GM12878 (cell line): ENCODE measurements around the gene MIEF1. TPM values are rescaled to one million over a fixed set of nuclear protein-coding genes. Genes with fewer than 3 reads are reported as not detected.

Source experiments
- ATAC-seq: fragments of 200-7000 bp; cut with Tn5 transposase; 3 replicates; pipeline ENCODE4 v1.9.1; 2020; ENCODE audit warnings: mild to moderate bottlenecking, moderate library complexity
- BruUV-seq: library from RNA; stranded (reverse); fragments of 400-500 nt; replicated peaks from 2 replicates; lab custom pipeline; 2021; lab: Mats Ljungman, UMichigan
- CTCF ChIA-PET: fragments of 300-600 bp; sonication (Branson Sonifier 250); formaldehyde crosslinking; extraction: SDS; loops from one replicate; lab custom pipeline; 2021; ENCODE audit warnings: inconsistent platforms; lab: Yijun Ruan, JAX
- POLR2A ChIA-PET: fragments of 350-600 bp; formaldehyde crosslinking; extraction: SDS; loops from one replicate; lab custom pipeline; 2021; ENCODE audit warnings: inconsistent platforms; lab: Charles Lee
- RAD21 ChIA-PET: fragments of 300-600 bp; sonication (Branson Sonifier 250); formaldehyde crosslinking; loops from one replicate; lab custom pipeline; 2023; ENCODE audit warnings: antibody characterized with exemption; ENCODE audit not compliant: unreplicated experiment; lab: Charles Lee
- SMC1A ChIA-PET: fragments of 300-600 bp; sonication (Branson Sonifier 250); formaldehyde crosslinking; loops from one replicate; lab custom pipeline; 2023; ENCODE audit not compliant: unreplicated experiment, uncharacterized antibody; lab: Charles Lee
- DNase-seq: peaks from one replicate; pipeline ENCODE4 v3.0.0-alpha.2; 2011; ENCODE audit warnings: low read depth, low spot score
- FAIRE-seq: peaks from 3 replicates; lab custom pipeline; 2011; peaks lifted over from hg19 to GRCh38; lab: Jason Lieb, UNC
- H2AFZ ChIP-seq: 2 replicates; pipeline ENCODE4 v1.6.0; 2011; ENCODE audit warnings: low read depth, low read length, control low read depth; ENCODE audit not compliant: control insufficient read depth
- H3K27ac ChIP-seq: 2 replicates; pipeline ENCODE4 v1.5.1; 2011; ENCODE audit warnings: control low read depth; ENCODE audit not compliant: control insufficient read depth, insufficient read depth
- H3K27me3 ChIP-seq, 2 experiments: replicated peaks in 1 of 2; 2 replicates each; pipeline versions ENCODE4 v1.6.0 to v1.6.1; 2011; ENCODE audit warnings: low read length in 1 of 2; ENCODE audit not compliant: control insufficient read depth in 2 of 2, insufficient read depth in 2 of 2
- H3K36me3 ChIP-seq, 2 experiments: 2 replicates each; pipeline ENCODE4 v1.5.1; 2011; ENCODE audit warnings: low read length in 1 of 2; ENCODE audit not compliant: control insufficient read depth in 2 of 2, insufficient read depth in 2 of 2
- H3K4me1 ChIP-seq: 2 replicates; pipeline ENCODE4 v1.6.1; 2011; ENCODE audit warnings: mild to moderate bottlenecking, low read length, moderate library complexity, mixed read lengths; ENCODE audit not compliant: control insufficient read depth, insufficient read depth
- H3K4me2 ChIP-seq: 2 replicates; pipeline ENCODE4 v1.6.0; 2011; ENCODE audit warnings: control low read depth; ENCODE audit not compliant: control insufficient read depth, insufficient read depth
- H3K4me3 ChIP-seq: fragments of 200-600 bp; sonication (generic); 2 replicates; pipeline ENCODE4 v1.5.1; 2016
- H3K79me2 ChIP-seq: 2 replicates; pipeline ENCODE4 v1.6.0; 2011; ENCODE audit warnings: low read length; ENCODE audit not compliant: control insufficient read depth, insufficient read depth
- H3K9ac ChIP-seq: 2 replicates; pipeline ENCODE4 v1.8.0; 2011; ENCODE audit warnings: low read length, control low read depth, mixed read lengths; ENCODE audit not compliant: control insufficient read depth, insufficient read depth
- H3K9me3 ChIP-seq: replicated peaks from 3 replicates; pipeline ENCODE4 v1.5.1; 2011; ENCODE audit warnings: mild to moderate bottlenecking, low read length; ENCODE audit not compliant: control insufficient read depth, insufficient read depth
- H4K20me1 ChIP-seq: 2 replicates; pipeline ENCODE4 v1.6.0; 2011; ENCODE audit not compliant: control insufficient read depth, insufficient read depth
- BMI1 ChIP-seq: fragments of 450-650 bp; IDR thresholded peaks from 2 replicates; pipeline ENCODE4 v1.6.1; 2016; ENCODE audit warnings: mild to moderate bottlenecking, moderate library complexity, borderline replicate concordance
- CHD1 ChIP-seq: IDR thresholded peaks from 2 replicates; pipeline ENCODE4 v1.6.1; 2012; ENCODE audit warnings: low read depth, low read length, improper control_type of control experiment
- EP300 ChIP-seq, 2 experiments: fragments of 150-350 bp in 1 of 2; IDR thresholded peaks; 2 replicates each; pipeline ENCODE4 v1.6.1; 2011 to 2012; ENCODE audit warnings: low read depth in 2 of 2, low read length in 2 of 2, borderline replicate concordance in 1 of 2, improper control_type of control experiment in 1 of 2, inconsistent platforms in 1 of 2; ENCODE audit not compliant: control insufficient read depth in 1 of 2
- ETV6 ChIP-seq, 2 experiments: fragments of 450-650 bp in 1 of 2; IDR thresholded peaks in 1 of 2; conservative IDR thresholded peaks in 1 of 2; 2 replicates each; pipeline ENCODE4 v1.6.1; 2014; ENCODE audit warnings: antibody characterized with exemption in 1 of 2, borderline replicate concordance in 1 of 2, low read depth in 1 of 2, mild to moderate bottlenecking in 1 of 2, moderate library complexity in 1 of 2
- GATAD2B ChIP-seq: fragments of 450-650 bp; conservative IDR thresholded peaks from 2 replicates; pipeline ENCODE4 v1.6.1; 2017; ENCODE audit warnings: low read depth, mild to moderate bottlenecking, moderate library complexity
- IKZF2 ChIP-seq, 2 experiments: fragments of 450-650 bp; IDR thresholded peaks; 2 replicates each; pipeline ENCODE4 v1.6.1; 2017; ENCODE audit warnings: mild to moderate bottlenecking in 2 of 2, moderate library complexity in 2 of 2
- PAX8 ChIP-seq: fragments of 450-650 bp; IDR thresholded peaks from 2 replicates; pipeline ENCODE4 v1.6.1; 2017; ENCODE audit warnings: mild to moderate bottlenecking, moderate library complexity
- PML ChIP-seq: IDR thresholded peaks from 2 replicates; pipeline ENCODE4 v1.6.1; 2012; ENCODE audit warnings: low read length, inconsistent platforms
- PRDM15 ChIP-seq: fragments of 450-650 bp; formaldehyde crosslinking; IDR thresholded peaks from 2 replicates; pipeline ENCODE4 v1.4.0; 2020; ENCODE audit warnings: mild to moderate bottlenecking, moderate library complexity
- RUNX3 ChIP-seq: IDR thresholded peaks from 2 replicates; pipeline ENCODE4 v1.6.1; 2012; ENCODE audit warnings: low read length, inconsistent platforms
- SIN3A ChIP-seq: IDR thresholded peaks from 2 replicates; pipeline ENCODE4 v1.6.1; 2012; ENCODE audit warnings: low read depth, low read length, improper control_type of control experiment
- STAT1 ChIP-seq: fragments of 450-650 bp; conservative IDR thresholded peaks from 2 replicates; pipeline ENCODE4 v1.6.1; 2014; ENCODE audit warnings: antibody characterized with exemption, mild to moderate bottlenecking
- STAT3 ChIP-seq: IDR thresholded peaks from 2 replicates; pipeline ENCODE4 v1.6.1; 2011; ENCODE audit warnings: low read depth, low read length, improper control_type of control experiment
- WGBS: methylation state at CpG from one replicate; pipeline ENCODE4 v1.1.6; 2016; ENCODE audit warnings: low lambda C conversion rate; ENCODE audit not compliant: insufficient replicate concordance, insufficient coverage; ENCODE audit errors: missing lambda C conversion rate; 5-methylcytosine and 5-hydroxymethylcytosine counted together
- in situ Hi-C: fragments of 300-500 bp; cut with MboI; formaldehyde crosslinking; loops from 9 replicates; pipeline ENCODE4 v1.14.3; 2018; ENCODE audit warnings: mixed read lengths
- intact Hi-C: fragments of 100-400 bp; cut with micrococcal nuclease; formaldehyde crosslinking; loops from one replicate; pipeline ENCODE4 v1.14.2; 2022; ENCODE audit not compliant: unreplicated experiment
- polyA plus RNA-seq, 11 experiments: library from polyadenylated mRNA; depleted of rRNA in 4 of 11; unstranded in 6 of 11; stranded (reverse) in 5 of 11; fragments of >200 nt; fragmentation: Nextera tagmentation in 4 of 11; fragmentation: Illumina TruSeq in 1 of 11; extraction: Ambion mirVana in 4 of 11; extraction: Trizol in 1 of 11; gene quantifications; 1 replicate in 1 of 11; 2 replicates in 10 of 11; pipeline versions ENCODE4 v1.2.1 to v1.2.3, GENCODE V29; 2011 to 2016; ENCODE audit warnings: inconsistent platforms in 2 of 11, missing spikeins in 2 of 11, low read depth in 1 of 11
- total RNA-seq, 4 experiments: library from RNA; depleted of rRNA in 3 of 4; stranded (reverse); fragments of >200 nt in 3 of 4; fragmentation: Illumina TruSeq in 1 of 4; extraction: Trizol in 1 of 4; gene quantifications; 2 replicates each; pipeline versions ENCODE4 v1.2.1 to v1.2.3, GENCODE V29; 2013 to 2021
- TF ChIP-seq, protein P1 (sequence below): IDR thresholded peaks from 2 replicates; pipeline ENCODE4 v1.6.1; 2012; ENCODE audit warnings: mild to moderate bottlenecking, low read depth, low read length

The MIEF1 gene
- total and polyA plus RNA-seq, 10 of the 15 experiments (the other 5 are each of a cell fraction or from before 2014, with no cell fraction given), result 12.4 to 52.3 (median 29.3) TPM

GRCh38 chr22:39520226-39521105 is 18.4 kb downstream of the MIEF1 start, which contains the start of gene ATF4:
TSS of gene ATF4 (plus strand) at chr22:39520562. CDS start at chr22:39521446, 884 bp downstream.
- no TSS peak for BruUV-seq
- TF ChIP-seq CHD1, result peak; percentile 95
- peak; percentile 87; the same call in 1 of the 2 replicates for TF ChIP-seq STAT1
- TF ChIP-seq SIN3A, result peak; percentile 78
- no peak for TF ChIP-seq ETV6 (conservative IDR thresholded peaks at IDR 0.05 in 1 of 2, IDR thresholded peaks at IDR 0.05 in 1 of 2; ENCODE audit: borderline replicate concordance in 1 of 2, low read depth in 1 of 2)
- TF ChIP-seq PRDM15 (CRISPR knock-in tag), result 0 out of 2 replicates have a peak, but pooled peaks have one; percentile 61
- no peak for TF ChIP-seq EP300 (IDR thresholded peaks at IDR 0.05; ENCODE audit: borderline replicate concordance in 1 of 2, control insufficient read depth in 1 of 2, low read depth in 2 of 2, low read length in 2 of 2)
- peak; percentile 88; the same call in 1 of the 2 replicates for TF ChIP-seq PAX8
- 0 out of 2 replicates have a peak, but pooled peaks have one; percentile 50 for TF ChIP-seq BMI1
- peak in 1 of 2 experiments; percentile 11; a peak in 1 of 4 replicates for TF ChIP-seq IKZF2 (IDR thresholded peaks at IDR 0.05)
- TF ChIP-seq STAT3, result no peak
- no peak for TF ChIP-seq PML
- TF ChIP-seq GATAD2B, result peak; percentile 84; the same call in 1 of the 2 replicates
- TF ChIP-seq, protein P1, sequence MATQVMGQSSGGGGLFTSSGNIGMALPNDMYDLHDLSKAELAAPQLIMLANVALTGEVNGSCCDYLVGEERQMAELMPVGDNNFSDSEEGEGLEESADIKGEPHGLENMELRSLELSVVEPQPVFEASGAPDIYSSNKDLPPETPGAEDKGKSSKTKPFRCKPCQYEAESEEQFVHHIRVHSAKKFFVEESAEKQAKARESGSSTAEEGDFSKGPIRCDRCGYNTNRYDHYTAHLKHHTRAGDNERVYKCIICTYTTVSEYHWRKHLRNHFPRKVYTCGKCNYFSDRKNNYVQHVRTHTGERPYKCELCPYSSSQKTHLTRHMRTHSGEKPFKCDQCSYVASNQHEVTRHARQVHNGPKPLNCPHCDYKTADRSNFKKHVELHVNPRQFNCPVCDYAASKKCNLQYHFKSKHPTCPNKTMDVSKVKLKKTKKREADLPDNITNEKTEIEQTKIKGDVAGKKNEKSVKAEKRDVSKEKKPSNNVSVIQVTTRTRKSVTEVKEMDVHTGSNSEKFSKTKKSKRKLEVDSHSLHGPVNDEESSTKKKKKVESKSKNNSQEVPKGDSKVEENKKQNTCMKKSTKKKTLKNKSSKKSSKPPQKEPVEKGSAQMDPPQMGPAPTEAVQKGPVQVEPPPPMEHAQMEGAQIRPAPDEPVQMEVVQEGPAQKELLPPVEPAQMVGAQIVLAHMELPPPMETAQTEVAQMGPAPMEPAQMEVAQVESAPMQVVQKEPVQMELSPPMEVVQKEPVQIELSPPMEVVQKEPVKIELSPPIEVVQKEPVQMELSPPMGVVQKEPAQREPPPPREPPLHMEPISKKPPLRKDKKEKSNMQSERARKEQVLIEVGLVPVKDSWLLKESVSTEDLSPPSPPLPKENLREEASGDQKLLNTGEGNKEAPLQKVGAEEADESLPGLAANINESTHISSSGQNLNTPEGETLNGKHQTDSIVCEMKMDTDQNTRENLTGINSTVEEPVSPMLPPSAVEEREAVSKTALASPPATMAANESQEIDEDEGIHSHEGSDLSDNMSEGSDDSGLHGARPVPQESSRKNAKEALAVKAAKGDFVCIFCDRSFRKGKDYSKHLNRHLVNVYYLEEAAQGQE, result peak; percentile 37; the same call in 1 of the 2 replicates
- no peak for TF ChIP-seq RUNX3

More at GRCh38 chr22:39520226-39521105, 18.4 kb downstream of the MIEF1 start, which contains the start of gene ATF4:
- H4K20me1 ChIP-seq, result peaks cover 29% of the 10 kb centered on the region
- peak within 1 kb of the TSS; percentile 96 for H3K27ac ChIP-seq
- intact Hi-C loops, result loop anchor here (2.0 to 5.0 kb wide), 2 partner anchors 18 to 73 kb away; partner anchors contain the start of gene MIEF1
- peaks cover 60% of the 10 kb centered on the region for H3K79me2 ChIP-seq
- RAD21 ChIA-PET, result interaction anchor here (0.6 to 1.6 kb wide), 19 partner anchors 9 to 524 kb away, joined by 3 to 44 read pairs (median 5); partner anchors contain the start of genes MIEF1, RPL3 and TAB1
- H3K36me3 ChIP-seq, result peaks cover 23 to 26% of the 10 kb centered on the region in 2 experiments; a peak in 3 of 4 replicates
- ATAC-seq (peak; percentile 62), FAIRE-seq (peak; percentile 92), DNase-seq (no peak)
- peak within 1 kb of the TSS; percentile 97 for H3K4me3 ChIP-seq
- under 1% methylated on average over 76 of the region's 86 CpGs for WGBS
- H3K9ac ChIP-seq, result peak within 1 kb of the TSS; percentile 99
- POLR2A ChIA-PET, result interaction anchor here (0.5 to 1.2 kb wide), 17 partner anchors 8 to 1879 kb away, joined by 3 to 32 read pairs (median 4); partner anchors contain the start of genes MIEF1, RPL3, RPS19BP1 and TAB1
- SMC1A ChIA-PET, result interaction anchor here (0.6 to 1.3 kb wide), 12 partner anchors 9 to 505 kb away, joined by 3 to 11 read pairs (median 3); partner anchors contain the start of genes MIEF1 and RPL3
- H2AFZ ChIP-seq, result peak within 1 kb of the TSS; percentile 98
- H3K4me1 ChIP-seq, result peaks cover 23% of the 10 kb centered on the region
- peak within 1 kb of the TSS; percentile 97 for H3K4me2 ChIP-seq
- no peaks in the 10 kb centered on the region for H3K9me3 ChIP-seq
- CTCF ChIA-PET, result interaction anchor here (0.6 to 17.8 kb wide), 22 partner anchors 9 to 774 kb away, joined by 3 to 372 read pairs (median 4); partner anchors contain the start of genes MIEF1, RPL3, RPS19BP1 and TAB1
- in situ Hi-C loops, result loop anchor here (25.0 kb wide), 1 partner anchor 358 kb away; the partner anchor contains the start of gene CBX7
- no peaks in the 10 kb centered on the region for H3K27me3 ChIP-seq
